Retina (tissue), 1 donor: ENCODE data around the gene DYRK1A.

Source experiments
- DNase-seq: peaks from one replicate; pipeline ENCODE4 v3.0.0-alpha.2; 2016

Gene DYRK1A

GRCh38 chr21:37451446-37451845, 84.9 kb downstream of the DYRK1A start:
- no peak for DNase-seq

DNA sequence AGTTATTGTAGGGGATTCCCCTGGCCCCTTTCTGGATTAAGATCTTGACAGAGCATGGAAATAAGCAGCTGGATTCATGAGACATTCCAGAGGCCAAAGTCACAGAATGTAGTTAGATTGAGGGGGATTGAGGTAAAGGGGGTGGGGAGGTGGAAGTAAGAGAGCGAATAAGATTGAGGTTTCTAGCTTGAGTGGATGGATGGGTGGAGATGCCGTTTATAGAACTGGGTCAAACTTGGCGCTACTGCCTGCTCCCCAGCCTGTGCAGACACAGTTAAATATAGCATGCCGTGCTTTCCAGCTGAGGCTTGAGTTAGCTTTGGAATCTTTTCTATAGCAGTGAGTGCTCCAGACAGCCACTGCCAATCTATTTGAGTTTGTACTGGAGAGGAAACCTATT, 85.7 kb downstream of the DYRK1A start:
- DNase-seq, result peak; percentile 45

DNA sequence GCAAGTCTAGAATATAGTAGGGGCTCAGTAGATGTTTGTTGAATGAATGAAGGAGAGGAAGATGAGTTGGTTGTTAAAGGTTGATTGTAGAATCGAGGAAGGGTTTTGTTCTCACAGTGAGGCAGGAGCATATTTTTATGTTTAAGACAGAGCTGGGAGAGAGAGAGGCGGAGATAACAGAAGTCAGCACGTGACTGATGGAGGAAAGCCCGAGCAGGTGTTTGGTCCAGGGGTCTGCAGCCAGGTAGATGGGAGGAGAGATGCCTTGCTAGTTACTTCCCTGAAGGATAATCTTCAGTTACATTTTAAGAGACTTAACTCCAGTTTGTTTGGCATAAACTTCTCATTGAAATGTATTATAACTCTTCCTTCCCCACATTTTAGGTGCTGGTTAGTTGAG, 86.8 kb downstream of the DYRK1A start:
- no peak for DNase-seq

DNA sequence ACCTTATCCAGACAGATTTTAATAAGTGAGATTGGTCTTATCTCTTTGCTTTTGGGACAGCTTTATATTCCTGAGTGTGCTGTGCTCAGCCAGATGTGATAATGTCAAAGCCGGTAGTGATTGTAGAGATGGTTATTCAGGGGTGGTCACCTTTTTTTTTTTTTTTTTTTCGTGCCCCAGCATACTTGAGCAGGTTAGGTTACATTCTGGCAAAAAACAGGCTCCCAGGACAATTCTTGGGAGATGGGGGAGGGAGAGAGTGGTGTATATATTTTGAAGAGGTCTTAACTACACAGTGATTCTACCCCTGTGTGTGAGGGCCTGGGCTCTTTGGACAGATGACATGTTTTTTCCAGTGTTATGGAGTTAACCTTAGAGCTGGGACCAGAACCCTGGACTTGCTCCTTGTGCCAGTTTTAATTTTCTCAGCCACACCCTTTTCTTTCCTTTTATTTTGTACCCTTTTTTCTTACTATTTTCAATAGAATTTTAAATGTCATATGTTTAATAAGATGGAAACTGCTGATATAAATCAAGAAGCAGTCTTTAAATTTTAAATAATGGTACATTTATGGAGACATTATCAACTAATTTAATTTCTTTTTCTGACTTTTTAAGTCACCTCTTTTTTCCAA, 88.4 kb downstream of the DYRK1A start:
- DNase-seq, result no peak

DNA sequence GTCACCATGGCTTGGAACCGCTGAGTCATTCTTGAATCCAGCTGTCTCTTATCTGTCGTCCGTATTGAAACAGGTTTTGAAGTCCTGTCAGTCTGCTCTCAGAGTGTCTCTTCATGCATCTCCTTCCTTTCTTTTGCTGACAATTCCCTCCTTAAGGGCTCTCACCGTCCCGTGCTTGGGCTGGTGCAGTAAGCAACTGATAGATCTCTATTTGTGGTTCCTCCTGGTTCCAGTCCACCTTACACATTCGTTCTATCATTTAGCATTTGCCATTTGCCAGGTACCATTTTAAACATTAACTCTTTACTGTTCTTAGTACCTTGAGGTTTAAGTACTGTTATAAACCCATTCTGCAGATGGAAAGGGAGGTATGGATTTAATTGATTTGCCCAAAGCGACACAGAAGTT, 88.9 kb downstream of the DYRK1A start:
- DNase-seq, result no peak

DNA sequence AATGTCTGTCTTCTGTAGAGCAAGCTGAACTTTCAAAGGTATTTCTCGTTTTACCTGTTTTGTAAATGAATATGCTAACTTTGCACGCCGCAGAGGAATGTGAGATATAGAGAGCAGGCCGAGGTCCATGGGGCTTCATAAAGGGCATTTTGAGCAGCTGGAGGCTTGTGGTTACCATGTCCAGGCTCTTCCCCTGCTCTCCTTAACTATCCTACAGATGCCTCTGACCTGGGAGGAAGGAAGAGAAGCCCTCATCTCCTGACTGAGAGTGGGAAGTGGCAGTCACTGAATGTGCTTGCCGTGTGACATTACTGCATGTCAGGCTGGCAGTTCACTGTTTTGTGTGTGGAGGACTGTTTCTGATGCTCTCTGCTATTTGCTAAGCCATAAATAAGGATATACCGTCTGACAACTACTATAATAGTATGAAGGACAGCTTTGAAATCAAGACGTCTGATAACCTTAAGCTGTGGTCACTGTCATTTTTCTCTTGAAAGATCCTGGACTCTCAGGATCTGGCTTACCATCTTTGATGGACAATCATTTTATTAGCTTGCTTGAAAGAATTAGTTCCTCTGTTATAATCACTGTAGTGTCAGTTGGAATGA, 92.2 kb downstream of the DYRK1A start:
- no peak for DNase-seq

DNA sequence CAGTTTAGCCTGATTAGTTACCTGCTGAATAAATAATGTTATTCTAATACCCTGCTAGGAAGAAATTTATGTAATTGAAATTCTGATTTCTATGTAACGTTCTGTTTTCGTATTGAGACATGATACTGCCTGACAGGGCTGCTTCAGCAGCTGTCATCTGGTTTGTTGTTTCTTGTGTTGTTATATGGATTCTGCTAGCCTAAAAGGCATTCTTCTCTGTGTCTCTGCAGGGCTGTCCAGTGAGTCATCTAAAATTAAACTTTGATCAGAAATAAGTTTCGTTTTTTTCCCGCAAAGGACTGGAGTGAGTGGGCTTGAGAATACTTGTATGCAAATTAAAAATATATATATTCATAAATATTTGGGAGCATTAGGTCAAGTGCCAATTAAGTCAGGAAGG, 93.0 kb downstream of the DYRK1A start:
- no peak for DNase-seq

- DNase-seq, result peak; percentile 35
These were observed 93.6 kb downstream of the DYRK1A start for GRCh38 chr21:37460196-37460595.

GRCh38 chr21:37461479-37461878, 94.9 kb downstream of the DYRK1A start:
- DNase-seq, result no peak

- no peak for DNase-seq
These were observed 95.7 kb downstream of the DYRK1A start for GRCh38 chr21:37462087-37462861.

DNA sequence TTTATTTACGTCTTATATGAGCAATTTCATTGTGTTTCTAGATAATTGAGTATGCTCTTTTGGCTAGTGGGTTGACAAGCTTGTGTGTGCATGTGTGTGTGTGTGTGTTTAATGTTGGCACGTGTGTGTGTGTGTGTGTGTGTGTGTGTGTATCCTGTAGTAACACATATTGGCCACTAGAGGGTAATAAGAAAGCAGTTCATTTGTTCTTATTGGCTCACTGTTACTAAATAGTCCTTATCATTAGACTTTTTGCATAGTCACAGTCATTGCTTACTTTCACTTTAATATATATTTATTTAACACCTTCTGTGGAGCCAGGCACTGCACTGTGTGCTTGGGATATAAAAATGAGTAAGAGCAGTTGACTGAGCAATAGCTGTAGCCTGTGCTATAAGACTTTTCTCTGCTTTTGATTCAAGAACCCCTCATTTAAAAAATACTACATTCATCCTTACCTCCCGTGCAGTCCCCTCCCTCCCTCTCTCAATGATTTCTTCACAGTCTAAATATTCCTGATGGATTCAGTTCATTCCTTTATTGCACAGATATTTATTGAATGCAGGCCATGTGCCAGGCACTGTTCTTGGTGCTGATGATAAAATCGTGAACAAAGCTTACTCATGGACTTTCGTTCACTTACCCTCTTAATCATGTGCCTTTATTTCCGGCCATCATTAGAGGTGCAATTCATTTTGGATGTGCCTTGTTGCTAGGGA, 96.7 kb downstream of the DYRK1A start:
- peak; percentile 36 for DNase-seq

GRCh38 chr21:37467082-37467481, 100.5 kb downstream of the DYRK1A start:
- DNase-seq, result no peak

GRCh38 chr21:37468909-37469308, 102.3 kb downstream of the DYRK1A start:
- no peak for DNase-seq

DNA sequence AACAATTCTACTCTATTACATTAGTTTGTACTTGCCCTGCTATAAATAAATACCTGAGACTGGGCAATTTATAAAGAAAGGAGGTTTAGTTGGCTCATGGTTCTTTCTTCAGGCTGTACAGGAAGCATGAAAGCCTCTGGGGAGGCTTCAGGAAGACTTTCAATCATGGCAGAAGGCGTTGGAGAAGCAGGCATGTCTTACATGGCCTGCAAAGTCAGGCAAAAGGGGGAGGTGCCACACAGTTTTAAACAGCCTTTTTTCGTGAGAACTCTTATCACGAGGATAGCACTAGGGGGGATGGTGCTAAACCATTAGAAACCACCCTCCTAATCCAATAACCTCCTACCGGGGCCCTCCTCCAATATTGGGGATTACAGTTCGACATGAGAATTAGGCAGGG, 102.9 kb downstream of the DYRK1A start:
- no peak for DNase-seq

DNA sequence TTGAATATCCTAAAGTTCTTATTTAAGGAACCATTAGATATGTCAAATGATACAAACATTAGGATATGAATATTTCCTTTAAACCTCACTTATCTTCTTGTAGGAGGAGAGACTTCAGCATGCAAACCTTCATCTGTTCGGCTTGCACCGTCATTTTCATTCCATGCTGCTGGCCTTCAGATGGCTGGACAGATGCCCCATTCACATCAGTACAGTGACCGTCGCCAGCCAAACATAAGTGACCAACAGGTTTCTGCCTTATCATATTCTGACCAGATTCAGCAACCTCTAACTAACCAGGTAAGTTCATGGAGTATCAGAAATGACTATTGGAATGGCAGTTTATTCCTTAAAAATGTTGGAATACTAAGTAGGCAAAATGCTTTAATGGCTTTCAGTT, 106.0 kb downstream of the DYRK1A start:
- no peak for DNase-seq

DNA sequence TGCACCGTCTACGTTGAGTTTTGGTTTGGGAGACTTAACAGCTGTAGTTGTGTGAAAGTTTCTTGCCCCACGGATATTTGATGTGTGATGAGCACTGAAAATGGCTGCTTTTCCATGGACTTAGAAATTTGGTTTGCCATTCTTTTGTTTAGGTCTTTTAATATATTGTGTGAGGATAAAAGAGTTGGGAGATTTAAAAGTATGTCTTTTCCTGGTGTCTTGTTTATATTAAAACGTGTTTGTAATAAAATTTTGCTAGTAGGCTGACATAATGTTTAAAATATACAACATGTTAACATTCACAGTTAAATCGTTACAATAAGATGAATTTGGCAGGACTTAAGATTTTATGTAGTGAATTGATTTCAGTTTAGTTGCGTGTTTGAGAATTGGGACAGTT, 106.9 kb downstream of the DYRK1A start:
- DNase-seq, result no peak

- DNase-seq, result no peak
These were observed 107.8 kb downstream of the DYRK1A start for GRCh38 chr21:37474342-37474741.

GRCh38 chr21:37475186-37475868, 108.8 kb downstream of the DYRK1A start:
- no peak for DNase-seq

DNA sequence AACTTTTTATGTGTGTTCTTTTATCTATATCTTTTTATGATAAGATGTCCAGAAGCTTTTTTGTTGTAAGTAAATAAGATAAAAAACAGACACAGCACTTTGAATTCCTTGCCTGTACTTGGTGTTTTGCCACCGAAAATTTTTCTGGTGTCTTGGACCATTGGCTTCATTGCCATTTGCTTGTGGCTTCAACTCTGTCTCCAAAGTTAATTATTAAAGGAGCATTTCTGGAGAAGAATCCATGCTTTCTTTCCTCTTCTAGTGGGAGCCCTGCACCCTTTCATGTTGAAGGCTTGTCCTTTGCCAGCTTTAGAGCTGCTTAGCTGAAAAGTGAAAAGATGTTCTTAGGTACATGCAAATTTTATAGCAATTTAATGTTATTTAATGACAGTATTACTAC, 112.2 kb downstream of the DYRK1A start:
- DNase-seq, result no peak

- no peak for DNase-seq
These were observed 117.2 kb downstream of the DYRK1A start for GRCh38 chr21:37483776-37484175.

- DNase-seq, result peak; percentile 16
These were observed 118.2 kb downstream of the DYRK1A start for GRCh38 chr21:37484535-37485474.

GRCh38 chr21:37489553-37489952, 123.0 kb downstream of the DYRK1A start:
- DNase-seq, result no peak
